Measurements from ENCODE around the gene ZFP42. TPM values are rescaled to one million over a fixed set of nuclear protein-coding genes. Genes with fewer than 3 reads are reported as not detected.

The ZFP42 gene
- total and polyA plus RNA-seq, 9 donors, result 0.28 TPM; not detected in 8

DNA sequence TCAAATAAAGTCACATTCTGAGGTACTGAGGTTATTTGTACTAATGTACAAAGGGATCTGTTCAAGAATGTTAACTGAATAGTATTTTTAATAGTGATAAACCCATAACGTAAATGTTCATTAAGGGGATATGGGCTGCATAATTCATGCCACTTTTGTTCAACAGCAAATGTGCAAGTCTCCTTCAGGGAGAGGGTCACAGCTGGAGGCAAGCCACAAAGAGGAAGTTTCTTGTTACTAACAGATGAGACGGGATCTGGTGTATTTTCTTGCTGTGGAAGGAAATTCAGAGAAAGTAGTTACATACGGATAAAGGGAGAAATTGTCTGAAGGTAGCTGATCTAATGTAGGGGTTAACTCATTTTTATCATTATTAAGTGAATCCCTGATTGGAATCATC, 10.0 kb downstream of the ZFP42 start:
- intact Hi-C loops (cut with DNase I), result no loop called here
- Histone ChIP-seq H3K4me1 (ENCODE audit: insufficient read depth) (no peaks in the 10 kb centered on the region), H3K27ac (no peak overlapping the region), H3K36me3 (no peaks in the 10 kb centered on the region), H3K4me3 (no peak overlapping the region), H3K27me3 (no peaks in the 10 kb centered on the region), H3K9me3 (no peaks in the 10 kb centered on the region)
- TF ChIP-seq POLR2A (IDR thresholded peaks at IDR 0.05) (no peak), EP300 (IDR thresholded peaks at IDR 0.05) (no peak)
- TF ChIP-seq, protein P1, sequence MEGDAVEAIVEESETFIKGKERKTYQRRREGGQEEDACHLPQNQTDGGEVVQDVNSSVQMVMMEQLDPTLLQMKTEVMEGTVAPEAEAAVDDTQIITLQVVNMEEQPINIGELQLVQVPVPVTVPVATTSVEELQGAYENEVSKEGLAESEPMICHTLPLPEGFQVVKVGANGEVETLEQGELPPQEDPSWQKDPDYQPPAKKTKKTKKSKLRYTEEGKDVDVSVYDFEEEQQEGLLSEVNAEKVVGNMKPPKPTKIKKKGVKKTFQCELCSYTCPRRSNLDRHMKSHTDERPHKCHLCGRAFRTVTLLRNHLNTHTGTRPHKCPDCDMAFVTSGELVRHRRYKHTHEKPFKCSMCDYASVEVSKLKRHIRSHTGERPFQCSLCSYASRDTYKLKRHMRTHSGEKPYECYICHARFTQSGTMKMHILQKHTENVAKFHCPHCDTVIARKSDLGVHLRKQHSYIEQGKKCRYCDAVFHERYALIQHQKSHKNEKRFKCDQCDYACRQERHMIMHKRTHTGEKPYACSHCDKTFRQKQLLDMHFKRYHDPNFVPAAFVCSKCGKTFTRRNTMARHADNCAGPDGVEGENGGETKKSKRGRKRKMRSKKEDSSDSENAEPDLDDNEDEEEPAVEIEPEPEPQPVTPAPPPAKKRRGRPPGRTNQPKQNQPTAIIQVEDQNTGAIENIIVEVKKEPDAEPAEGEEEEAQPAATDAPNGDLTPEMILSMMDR (IDR thresholded peaks at IDR 0.05), result no peak
- 77 to 86% (median 81%) methylated on average over 3 of the region's 3 CpGs for WGBS, 3 donors
- no peak for DNase-seq

DNA sequence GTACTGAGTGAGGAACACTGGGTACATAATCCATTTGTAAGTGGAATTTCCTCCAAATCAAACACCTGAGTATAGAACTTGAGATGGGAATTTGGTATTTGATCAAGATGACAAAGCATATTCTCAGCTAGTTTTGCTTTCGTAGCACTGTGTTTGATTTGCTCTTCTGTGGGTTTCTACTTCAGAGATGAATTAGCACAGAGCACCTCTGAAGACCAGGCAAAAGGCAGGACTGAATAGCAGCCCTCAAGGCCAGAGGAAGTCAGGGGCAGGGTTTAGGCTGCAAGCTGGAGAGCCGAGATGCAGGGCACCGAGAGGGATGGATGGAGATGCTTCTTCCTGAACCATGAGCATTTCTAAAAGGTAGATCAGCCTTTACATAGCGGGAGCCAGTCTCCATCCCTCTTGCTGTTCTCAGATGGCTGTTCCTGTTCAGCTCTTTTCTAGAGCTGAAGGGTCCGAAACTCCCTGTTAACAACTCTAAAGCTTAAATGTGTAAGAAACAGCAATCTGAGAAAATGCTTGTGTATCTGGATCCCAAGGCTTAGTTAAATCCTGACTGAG, 10.8 kb downstream of the ZFP42 start:
- WGBS, 3 donors, result 61 to 70% (median 64%) methylated on average over 5 of the region's 5 CpGs
- Histone ChIP-seq H3K27ac (no peak overlapping the region), H3K27me3 (no peaks in the 10 kb centered on the region), H3K9me3 (no peaks in the 10 kb centered on the region), H3K4me3 (no peak overlapping the region), H3K4me1 (ENCODE audit: insufficient read depth) (no peaks in the 10 kb centered on the region), H3K36me3 (no peaks in the 10 kb centered on the region)
- TF ChIP-seq EP300 (IDR thresholded peaks at IDR 0.05), result no peak
- TF ChIP-seq, protein P1 (IDR thresholded peaks at IDR 0.05), result no peak
- TF ChIP-seq POLR2A (IDR thresholded peaks at IDR 0.05), result no peak
- DNase-seq, result no peak
- intact Hi-C loops (cut with DNase I), result no loop called here

DNA sequence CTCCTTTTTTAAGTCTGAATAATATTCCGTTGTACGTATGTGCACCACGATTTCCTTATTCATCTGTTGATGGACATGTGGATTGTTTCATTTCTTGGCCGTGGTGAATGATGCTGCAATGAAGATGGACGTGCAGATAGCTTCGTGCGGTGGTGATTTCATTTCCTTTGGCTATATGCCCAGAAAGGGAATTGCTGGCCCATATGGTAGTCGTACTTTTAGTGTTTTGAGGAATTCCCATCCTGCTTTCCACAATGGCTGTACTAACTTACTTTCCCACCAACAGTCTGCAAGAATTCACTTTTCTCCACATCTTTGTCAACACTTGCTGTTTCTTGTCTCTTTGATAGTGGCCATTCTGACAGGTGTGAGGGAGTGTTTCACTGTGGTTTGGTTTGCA, 12.8 kb downstream of the ZFP42 start:
- DNase-seq, result no peak
- intact Hi-C loops (cut with DNase I), result no loop called here
- no peaks in the 10 kb centered on the region for H3K27me3 ChIP-seq
- no peak overlapping the region for H3K27ac ChIP-seq
- H3K9me3 ChIP-seq, result no peaks in the 10 kb centered on the region
- no peak overlapping the region for H3K4me3 ChIP-seq
- WGBS, 3 donors, result 43 to 45% (median 43%) methylated on average over 8 of the region's 8 CpGs
- H3K36me3 ChIP-seq, result no peaks in the 10 kb centered on the region
- TF ChIP-seq, protein P1 (IDR thresholded peaks at IDR 0.05), result no peak
- TF ChIP-seq EP300 (IDR thresholded peaks at IDR 0.05) (no peak), POLR2A (IDR thresholded peaks at IDR 0.05) (no peak)
- H3K4me1 ChIP-seq (ENCODE audit: insufficient read depth), result no peaks in the 10 kb centered on the region

DNA sequence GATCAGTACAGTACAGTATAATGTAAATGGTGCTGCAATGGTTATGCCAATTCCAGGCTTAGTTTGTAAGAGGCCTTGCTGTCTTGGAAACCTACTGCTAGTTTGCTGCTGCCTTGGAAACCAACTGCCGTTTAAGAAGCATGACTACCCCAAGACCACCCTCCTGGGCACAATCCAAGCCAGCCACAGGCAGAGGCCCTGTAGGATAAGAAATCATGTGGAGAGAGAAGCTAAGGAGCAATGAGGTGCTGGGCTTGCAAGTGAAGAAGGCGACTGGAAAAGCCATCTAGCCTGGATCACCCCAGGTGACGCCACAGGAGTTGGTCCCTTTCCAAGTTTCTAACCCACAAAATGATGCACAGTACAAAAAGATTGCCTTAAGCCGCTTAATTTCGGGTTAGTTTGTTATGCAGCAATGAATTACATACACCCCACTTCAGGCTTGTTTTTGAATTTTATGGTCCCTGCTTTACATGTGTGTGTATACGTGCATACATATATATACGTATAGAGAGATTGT, 16.9 kb downstream of the ZFP42 start:
- WGBS, 3 donors, result 89 to 93% (median 91%) methylated on average over 7 of the region's 7 CpGs
- H3K9me3 ChIP-seq, result no peaks in the 10 kb centered on the region
- no peak overlapping the region for H3K27ac ChIP-seq
- no peaks in the 10 kb centered on the region for H3K36me3 ChIP-seq
- H3K27me3 ChIP-seq, result no peaks in the 10 kb centered on the region
- DNase-seq, result no peak
- no peak for TF ChIP-seq POLR2A (IDR thresholded peaks at IDR 0.05)
- TF ChIP-seq, protein P1 (IDR thresholded peaks at IDR 0.05), result no peak
- no peak for TF ChIP-seq EP300 (IDR thresholded peaks at IDR 0.05)
- H3K4me1 ChIP-seq (ENCODE audit: insufficient read depth), result no peaks in the 10 kb centered on the region
- intact Hi-C loops (cut with DNase I), result no loop called here
- H3K4me3 ChIP-seq, result no peak overlapping the region
